Measurements from ENCODE around the gene HOXA6.

GRCh38 chr7:27117887-27118491 lies 29.6 kb downstream of the HOXA6 start:
- TF ChIP-seq POLR2AphosphoS5 (IDR thresholded peaks at IDR 0.05; ENCODE audit: low read depth, low read length) (no peak), POLR2A (IDR thresholded peaks at IDR 0.05; ENCODE audit: low read depth, low read length) (no peak)

All from GM12892 (cell line).